Stomach (tissue), 9 donors: ENCODE results near the gene NLGN1. TPM values are rescaled to one million over a fixed set of nuclear protein-coding genes. Genes with fewer than 3 reads are reported as not detected.

Experiments used
- DNase-seq, 2 donors: peaks; one replicate each; pipeline versions ENCODE4 v3.0.0 to v3.0.0-alpha.2; 2013 to 2019
- H3K27ac ChIP-seq, 5 donors: fragments of 200-600 bp in 4 of 5; sonication (generic) in 4 of 5; one replicate each; pipeline ENCODE4 v1.5.1; 2013 to 2019; ENCODE audit warnings: mild to moderate bottlenecking in 1 of 5, moderate library complexity in 1 of 5
- H3K27me3 ChIP-seq, 3 donors: fragments of 200-600 bp; sonication (generic); one replicate each; pipeline ENCODE4 v1.5.1; 2017 to 2019; ENCODE audit warnings: mixed run types in 1 of 3
- H3K36me3 ChIP-seq, 4 donors: fragments of 200-600 bp; sonication (generic); 1 replicate in 3 of 4; 2 replicates in 1 of 4; pipeline ENCODE4 v1.5.1; 2016 to 2019
- H3K4me1 ChIP-seq, 4 donors: fragments of 200-600 bp; sonication (generic); one replicate each; pipeline ENCODE4 v1.5.1; 2016 to 2019
- H3K4me3 ChIP-seq, 4 donors: fragments of 200-600 bp; sonication (generic) in 3 of 4; one replicate each; pipeline ENCODE4 v1.5.1; 2016 to 2019; ENCODE audit warnings: mild to moderate bottlenecking in 1 of 4
- H3K9me3 ChIP-seq, 4 donors: fragments of 200-600 bp; sonication (generic); one replicate each; pipeline ENCODE4 v1.5.1; 2016 to 2019
- CTCF ChIP-seq, 7 experiments: fragments of 450-650 bp in 4 of 7; fragments of 200-600 bp in 3 of 7; sonication (generic) in 3 of 7; IDR thresholded peaks; one replicate each; pipeline ENCODE4 v1.5.1; 2016 to 2019; ENCODE audit warnings: antibody characterized with exemption in 7 of 7, control low read depth in 2 of 7, mild to moderate bottlenecking in 1 of 7
- EP300 ChIP-seq: sonication (generic); formaldehyde crosslinking; IDR thresholded peaks from one replicate; pipeline ENCODE4 v1.6.1; 2017; ENCODE audit warnings: antibody characterized with exemption
- POLR2A ChIP-seq, 4 donors: fragments of 450-650 bp; IDR thresholded peaks; one replicate each; pipeline ENCODE4 v1.6.1; 2016; ENCODE audit warnings: antibody characterized with exemption in 4 of 4, control low read depth in 2 of 4, mild to moderate bottlenecking in 1 of 4, moderate library complexity in 1 of 4
- POLR2AphosphoS5 ChIP-seq, 3 donors: sonication (generic); formaldehyde crosslinking; IDR thresholded peaks; one replicate each; pipeline ENCODE4 v1.6.1; 2016; ENCODE audit warnings: antibody characterized with exemption in 3 of 3
- WGBS, 5 donors: extraction: QIAGEN DNeasy Blood & Tissue Kit in 3 of 5; methylation state at CpG; one replicate each; pipeline versions ENCODE4 v1.1.5 to v1.1.7; 2013 to 2018; 5-methylcytosine and 5-hydroxymethylcytosine counted together
- intact Hi-C: fragments of 100-400 bp; cut with DNase I; formaldehyde crosslinking; loops from one replicate; pipeline ENCODE4 v1.15.1; 2023; ENCODE audit warnings: low total_unique reads
- polyA plus RNA-seq, 3 donors: library from polyadenylated mRNA; stranded (reverse); fragments of 200-250 nt; gene quantifications; one replicate each; pipeline ENCODE4 v1.2.3, GENCODE V29; 2013
- total RNA-seq, 5 donors: library from RNA; depleted of rRNA; stranded (reverse); fragments of >200 nt; gene quantifications; one replicate each; pipeline versions ENCODE4 v1.1.0 to v1.2.3, GENCODE V29; 2014 to 2016
- donor health status: healthy with polysubstance abuse.
- donor health status: Bipolar disorder and iron deficiency.
- donor health status: healthy.

Gene NLGN1
- total and polyA plus RNA-seq, 8 donors: 0.15 to 45.2 (median 4.8) TPM; not detected in 1

- intact Hi-C loops: no loop called here
- DNase-seq: no peak
- Histone ChIP-seq H3K4me3 (no peak overlapping the region), H3K27ac (no peak overlapping the region), H3K27me3 (no peaks in the 10 kb centered on the region), H3K9me3 (peaks cover 0 to 9% (median 0%) of the 10 kb centered on the region in 4 donors), H3K36me3 (no peaks in the 10 kb centered on the region), H3K4me1 (no peaks in the 10 kb centered on the region)
- WGBS, 5 donors: 87 to 99% (median 93%) methylated on average over 1 of the region's 1 CpG
- TF ChIP-seq POLR2AphosphoS5 (IDR thresholded peaks at IDR 0.05) (no peak), CTCF (IDR thresholded peaks at IDR 0.05) (no peak), POLR2A (IDR thresholded peaks at IDR 0.05) (no peak), EP300 (no peak)
Measured at GRCh38 chr3:174146008-174146407, 748.5 kb downstream of the NLGN1 start.

- no peaks in the 10 kb centered on the region for H3K36me3 ChIP-seq
- TF ChIP-seq POLR2A (IDR thresholded peaks at IDR 0.05) (no peak), CTCF (IDR thresholded peaks at IDR 0.05) (no peak), EP300 (no peak), POLR2AphosphoS5 (IDR thresholded peaks at IDR 0.05) (no peak)
- DNase-seq: no peak
- H3K4me3 ChIP-seq: no peak overlapping the region
- H3K4me1 ChIP-seq: no peaks in the 10 kb centered on the region
- intact Hi-C loops: no loop called here
- H3K27me3 ChIP-seq: no peaks in the 10 kb centered on the region
- H3K27ac ChIP-seq: no peak overlapping the region
- peaks cover 0 to 7% (median 0%) of the 10 kb centered on the region in 4 donors for H3K9me3 ChIP-seq
Measured at GRCh38 chr3:174147798-174148197, 750.3 kb downstream of the NLGN1 start.

- Histone ChIP-seq H3K36me3 (no peaks in the 10 kb centered on the region), H3K27ac (no peak overlapping the region), H3K4me1 (no peaks in the 10 kb centered on the region), H3K27me3 (no peaks in the 10 kb centered on the region), H3K4me3 (no peak overlapping the region), H3K9me3 (no peaks in the 10 kb centered on the region)
- TF ChIP-seq POLR2A (IDR thresholded peaks at IDR 0.05) (no peak), EP300 (no peak), POLR2AphosphoS5 (IDR thresholded peaks at IDR 0.05) (no peak), CTCF (IDR thresholded peaks at IDR 0.05) (no peak)
- no peak for DNase-seq
- intact Hi-C loops: no loop called here
- WGBS, 5 donors: 79 to 95% (median 93%) methylated on average over 1 of the region's 1 CpG
Measured at GRCh38 chr3:174153871-174154270, 756.3 kb downstream of the NLGN1 start.

GRCh38 chr3:174156200-174156599 is 758.7 kb downstream of the NLGN1 start:
- no peaks in the 10 kb centered on the region for H3K27me3 ChIP-seq
- TF ChIP-seq POLR2AphosphoS5 (IDR thresholded peaks at IDR 0.05): no peak
- no peak for TF ChIP-seq CTCF (IDR thresholded peaks at IDR 0.05)
- no peaks in the 10 kb centered on the region for H3K36me3 ChIP-seq
- peak overlapping the region in 2 of 4 donors; percentile 2 for H3K4me3 ChIP-seq
- H3K4me1 ChIP-seq: no peaks in the 10 kb centered on the region
- no peak for DNase-seq
- whole genome bisulfite sequencing, 5 donors: 67 to 86% (median 84%) methylated on average over 7 of the region's 7 CpGs
- H3K9me3 ChIP-seq: no peaks in the 10 kb centered on the region
- no peak overlapping the region for H3K27ac ChIP-seq
- intact Hi-C loops: no loop called here
